ENCODE results near the gene SOS1. TPM values are rescaled to one million over a fixed set of nuclear protein-coding genes. Genes with fewer than 3 reads are reported as not detected.

SOS1 gene
- total and polyA plus RNA-seq, 2 of the 13 experiments (the other 11 are each of a cell fraction or from before 2014, with no cell fraction given) = 20.8 to 60.4 TPM

GRCh38 chr2:39140322-39140847, 19.5 kb upstream of the SOS1 start:
- H2AFZ ChIP-seq (ENCODE audit: low read length) = no peak overlapping the region
- CTCF ChIA-PET (ENCODE audit: low intra/inter-chr PET ratio, low total read pairs) = no interaction called here
- intact Hi-C loops (cut with micrococcal nuclease; ENCODE audit: unreplicated experiment) = loop anchor here (1.0 kb wide), 1 partner anchor 19 kb away; the partner anchor contains the start of gene SOS1
- peak; percentile 43; the same call in 1 of the 2 replicates for TF ChIP-seq SOX13 (IDR thresholded peaks at IDR 0.05)
- TF ChIP-seq SOX13 (CRISPR knock-in tag; conservative IDR thresholded peaks at IDR 0.05 in 1 of 2, IDR thresholded peaks at IDR 0.05 in 1 of 2) = peak in 1 of 2 experiments; percentile 93; a peak in 2 of 4 replicates
- no peak for TF ChIP-seq ZNF646 (CRISPR knock-in tag; IDR thresholded peaks at IDR 0.05)
- TF ChIP-seq THAP8 (CRISPR knock-in tag; IDR thresholded peaks at IDR 0.05; ENCODE audit: borderline replicate concordance) = no peak
- TF ChIP-seq SATB2 (CRISPR knock-in tag; IDR thresholded peaks at IDR 0.05) = 0 out of 2 replicates have a peak, but pooled peaks have one; percentile 55
- TF ChIP-seq LCORL (IDR thresholded peaks at IDR 0.05) = no peak
- TF ChIP-seq LCORL (CRISPR knock-in tag; IDR thresholded peaks at IDR 0.05) = 0 out of 2 replicates have a peak, but pooled peaks have one; percentile 19
- TF ChIP-seq RORA (CRISPR knock-in tag; IDR thresholded peaks at IDR 0.05) = no peak
- no peak for TF ChIP-seq KDM5A (IDR thresholded peaks at IDR 0.05; ENCODE audit: borderline replicate concordance, low read length)
- no peak for TF ChIP-seq SNRNP70 (IDR thresholded peaks at IDR 0.05; ENCODE audit: low read depth, low read length)
- 0 out of 2 replicates have a peak, but pooled peaks have one; percentile 19 for TF ChIP-seq ZFP1 (CRISPR knock-in tag; IDR thresholded peaks at IDR 0.05)
- TF ChIP-seq STAG1 (CRISPR knock-in tag; IDR thresholded peaks at IDR 0.05) = no peak
- peak; percentile 66 for TF ChIP-seq ZNF629 (CRISPR knock-in tag; conservative IDR thresholded peaks at IDR 0.05)
- TF ChIP-seq FOXK1 (CRISPR knock-in tag; IDR thresholded peaks at IDR 0.05; ENCODE audit: borderline replicate concordance, low read depth) = peak; percentile 84; the same call in 1 of the 2 replicates
- TF ChIP-seq TBL1XR1 (IDR thresholded peaks at IDR 0.05; ENCODE audit: borderline replicate concordance, low read length, partially characterized antibody) = peak; percentile 78
- no peak for TF ChIP-seq HINFP (CRISPR knock-in tag; IDR thresholded peaks at IDR 0.05; ENCODE audit: low read depth)
- no peak for TF ChIP-seq NFE2 (CRISPR knock-in tag; IDR thresholded peaks at IDR 0.05)

More at GRCh38 chr2:39140322-39140847, 19.5 kb upstream of the SOS1 start:
- H3K79me2 ChIP-seq (ENCODE audit: insufficient read depth, low read length) = no peaks in the 10 kb centered on the region
- H3K36me3 ChIP-seq (replicated peaks in 1 of 2; ENCODE audit: control insufficient read depth in 1 of 2, insufficient read depth in 2 of 2, low read length in 2 of 2) = no peaks in the 10 kb centered on the region
- ATAC-seq = no peak; the same call in 2 of the 3 replicates
- no peaks in the 10 kb centered on the region for H3K9me3 ChIP-seq (ENCODE audit: low read length)
- peak; percentile 80 for DNase-seq (ENCODE audit: low spot score)
- FAIRE-seq = peak; percentile 46
- peaks cover 57% of the 10 kb centered on the region for H3K4me1 ChIP-seq (ENCODE audit: insufficient read depth, low read length)
- 0 out of 2 replicates have a peak overlapping the region, but pooled peaks have one; percentile 2 for H3K9ac ChIP-seq (ENCODE audit: insufficient read depth, low read depth, low read length)
- peak overlapping the region; percentile 36 for H3K4me2 ChIP-seq (ENCODE audit: low read depth, low read length)
- in situ Hi-C loops (cut with HindIII; ENCODE audit: extremely low pct_ligation_motif_present, low pct_unique_long_range_greater_than_20kb) = no loop called here
- BruUV-seq (replicated peaks) = no TSS peak
- H4K20me1 ChIP-seq (ENCODE audit: insufficient read depth, low read length) = no peaks in the 10 kb centered on the region
- no peaks in the 10 kb centered on the region for H3K27me3 ChIP-seq (ENCODE audit: control insufficient read depth in 1 of 2, insufficient read depth in 2 of 2, low read length in 2 of 2)
- peak overlapping the region in 2 of 3 experiments; percentile 6 to 35; a peak in 2 of 6 replicates for H3K4me3 ChIP-seq (replicated peaks in 1 of 3; ENCODE audit: insufficient read depth in 1 of 3, low read depth in 2 of 3, low read length in 3 of 3)
- peak overlapping the region; percentile 24 for H3K27ac ChIP-seq (ENCODE audit: extremely low read length, insufficient read depth, low read length)
- WGBS (ENCODE audit: low lambda C conversion rate) = 2% methylated on average over 3 of the region's 3 CpGs
- POLR2A ChIA-PET = interaction anchor here (0.6 to 4.2 kb wide), 5 partner anchors 11 to 193 kb away, joined by 3 to 58 read pairs (median 4); partner anchors contain the start of gene SOS1

Data from HepG2 (cell line).